ENCODE data around the gene CCR6. TPM values are rescaled to one million over a fixed set of nuclear protein-coding genes. Genes with fewer than 3 reads are reported as not detected.

CCR6 gene
- total RNA-seq, 1 experiment from 2014 or later, result not detected

DNA sequence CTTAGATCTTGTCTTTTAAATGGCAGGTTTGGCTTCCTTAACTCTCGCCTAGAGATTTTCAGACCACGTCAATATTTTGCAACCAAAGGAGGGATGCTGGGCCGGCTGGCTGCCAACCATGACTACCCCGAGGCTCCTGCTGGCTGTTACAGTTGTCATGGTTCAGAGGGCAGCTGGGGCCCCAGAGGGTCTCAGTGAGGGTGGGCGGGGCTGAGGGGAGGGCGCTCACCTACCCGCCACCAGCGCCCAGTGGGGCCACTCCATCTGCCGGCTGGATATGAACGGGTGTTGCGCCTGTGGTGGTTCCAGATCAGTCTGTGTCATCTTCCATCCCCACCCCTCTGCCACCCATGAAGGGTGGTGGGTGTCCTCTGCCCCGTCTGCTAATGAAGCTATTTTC lies 22.6 kb downstream of the CCR6 start:
- intact Hi-C loops (cut with micrococcal nuclease; ENCODE audit: unreplicated experiment), result no loop called here
- TF ChIP-seq SIN3A (IDR thresholded peaks at IDR 0.05; ENCODE audit: borderline replicate concordance, insufficient read depth, low read depth, low read length) (no peak), POLR2AphosphoS5 (IDR thresholded peaks at IDR 0.05; ENCODE audit: low read depth, low read length) (no peak), TCF7L2 (IDR thresholded peaks at IDR 0.05; ENCODE audit: low read depth, low read length) (no peak), REST (IDR thresholded peaks at IDR 0.05; ENCODE audit: insufficient read depth in 1 of 2, low read depth in 2 of 2, low read length in 1 of 2) (no peak)
- TF ChIP-seq, protein P1, sequence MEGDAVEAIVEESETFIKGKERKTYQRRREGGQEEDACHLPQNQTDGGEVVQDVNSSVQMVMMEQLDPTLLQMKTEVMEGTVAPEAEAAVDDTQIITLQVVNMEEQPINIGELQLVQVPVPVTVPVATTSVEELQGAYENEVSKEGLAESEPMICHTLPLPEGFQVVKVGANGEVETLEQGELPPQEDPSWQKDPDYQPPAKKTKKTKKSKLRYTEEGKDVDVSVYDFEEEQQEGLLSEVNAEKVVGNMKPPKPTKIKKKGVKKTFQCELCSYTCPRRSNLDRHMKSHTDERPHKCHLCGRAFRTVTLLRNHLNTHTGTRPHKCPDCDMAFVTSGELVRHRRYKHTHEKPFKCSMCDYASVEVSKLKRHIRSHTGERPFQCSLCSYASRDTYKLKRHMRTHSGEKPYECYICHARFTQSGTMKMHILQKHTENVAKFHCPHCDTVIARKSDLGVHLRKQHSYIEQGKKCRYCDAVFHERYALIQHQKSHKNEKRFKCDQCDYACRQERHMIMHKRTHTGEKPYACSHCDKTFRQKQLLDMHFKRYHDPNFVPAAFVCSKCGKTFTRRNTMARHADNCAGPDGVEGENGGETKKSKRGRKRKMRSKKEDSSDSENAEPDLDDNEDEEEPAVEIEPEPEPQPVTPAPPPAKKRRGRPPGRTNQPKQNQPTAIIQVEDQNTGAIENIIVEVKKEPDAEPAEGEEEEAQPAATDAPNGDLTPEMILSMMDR (IDR thresholded peaks at IDR 0.05), result no peak
- Histone ChIP-seq H3K4me1 (ENCODE audit: control insufficient read depth, insufficient read depth, low read length) (no peaks in the 10 kb centered on the region), H3K4me3 (ENCODE audit: low read depth in 2 of 2, low read length in 2 of 2) (no peak overlapping the region), H3K9me3 (ENCODE audit: control insufficient read depth, insufficient read depth, low read depth, low read length) (no peaks in the 10 kb centered on the region), H3K27ac (ENCODE audit: low read length) (no peak overlapping the region), H3K27me3 (ENCODE audit: control insufficient read depth, insufficient read depth, low read length) (peaks cover 10% of the 10 kb centered on the region), H3K36me3 (ENCODE audit: control insufficient read depth, insufficient read depth, low read length) (no peaks in the 10 kb centered on the region)
- POLR2A ChIA-PET, result no interaction called here
- BruUV-seq (replicated peaks), result no TSS peak
- CTCF ChIA-PET, result no interaction called here
- ATAC-seq (no peak), DNase-seq (ENCODE audit: low read depth, low spot score) (no peak)
- in situ Hi-C loops (cut with HindIII; ENCODE audit: low pct_unique_long_range_greater_than_20kb, low sequenced_read_pairs), result no loop called here

- Histone ChIP-seq H3K4me3 (ENCODE audit: low read depth in 2 of 2, low read length in 2 of 2) (no peak overlapping the region), H3K27ac (ENCODE audit: low read length) (no peak overlapping the region), H3K9me3 (ENCODE audit: control insufficient read depth, insufficient read depth, low read depth, low read length) (no peaks in the 10 kb centered on the region), H3K27me3 (ENCODE audit: control insufficient read depth, insufficient read depth, low read length) (peaks cover 10% of the 10 kb centered on the region), H3K36me3 (ENCODE audit: control insufficient read depth, insufficient read depth, low read length) (no peaks in the 10 kb centered on the region), H3K4me1 (ENCODE audit: control insufficient read depth, insufficient read depth, low read length) (no peaks in the 10 kb centered on the region)
- ChIA-PET POLR2A (no interaction called here), CTCF (no interaction called here)
- BruUV-seq (replicated peaks), result no TSS peak
- no peak for DNase-seq (ENCODE audit: low read depth, low spot score)
- in situ Hi-C loops (cut with HindIII; ENCODE audit: low pct_unique_long_range_greater_than_20kb, low sequenced_read_pairs) (no loop called here), intact Hi-C loops (cut with micrococcal nuclease; ENCODE audit: unreplicated experiment) (no loop called here)
- ATAC-seq, result no peak
- TF ChIP-seq REST (IDR thresholded peaks at IDR 0.05; ENCODE audit: insufficient read depth in 1 of 2, low read depth in 2 of 2, low read length in 1 of 2) (no peak), TCF7L2 (IDR thresholded peaks at IDR 0.05; ENCODE audit: low read depth, low read length) (no peak), POLR2AphosphoS5 (IDR thresholded peaks at IDR 0.05; ENCODE audit: low read depth, low read length) (no peak), SIN3A (IDR thresholded peaks at IDR 0.05; ENCODE audit: borderline replicate concordance, insufficient read depth, low read depth, low read length) (no peak)
- TF ChIP-seq, protein P1 (IDR thresholded peaks at IDR 0.05), result no peak
Observed at GRCh38 chr6:167146135-167146534, 23.2 kb downstream of the CCR6 start.
